Measurements from ENCODE around the gene ATF7.

Gene ATF7

DNA sequence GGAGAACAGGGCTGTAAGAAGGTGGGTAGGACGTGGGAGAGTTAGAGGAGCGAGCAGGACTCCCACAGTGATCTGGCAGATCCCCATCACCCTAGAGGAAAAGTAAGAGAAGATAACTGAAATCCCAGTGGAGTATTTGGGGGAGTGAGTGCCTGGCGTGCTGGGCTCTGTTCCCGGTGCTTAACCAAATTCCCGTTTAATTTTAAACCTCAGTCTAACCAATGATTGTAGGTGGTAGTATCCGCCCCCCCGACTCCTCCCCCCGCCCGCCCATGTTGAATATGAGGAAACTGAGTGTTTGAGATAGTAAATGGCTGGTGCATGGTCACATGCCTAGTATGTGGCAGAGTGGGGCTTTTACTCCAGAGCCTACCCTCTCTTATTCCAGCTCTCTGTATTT, 123.9 kb downstream of the ATF7 start:
- Histone ChIP-seq H3K27ac (ENCODE audit: low read depth, low read length) (no peak overlapping the region), H3K4me3 (ENCODE audit: low read length) (peak overlapping the region; percentile 93)
- TF ChIP-seq, protein P1, sequence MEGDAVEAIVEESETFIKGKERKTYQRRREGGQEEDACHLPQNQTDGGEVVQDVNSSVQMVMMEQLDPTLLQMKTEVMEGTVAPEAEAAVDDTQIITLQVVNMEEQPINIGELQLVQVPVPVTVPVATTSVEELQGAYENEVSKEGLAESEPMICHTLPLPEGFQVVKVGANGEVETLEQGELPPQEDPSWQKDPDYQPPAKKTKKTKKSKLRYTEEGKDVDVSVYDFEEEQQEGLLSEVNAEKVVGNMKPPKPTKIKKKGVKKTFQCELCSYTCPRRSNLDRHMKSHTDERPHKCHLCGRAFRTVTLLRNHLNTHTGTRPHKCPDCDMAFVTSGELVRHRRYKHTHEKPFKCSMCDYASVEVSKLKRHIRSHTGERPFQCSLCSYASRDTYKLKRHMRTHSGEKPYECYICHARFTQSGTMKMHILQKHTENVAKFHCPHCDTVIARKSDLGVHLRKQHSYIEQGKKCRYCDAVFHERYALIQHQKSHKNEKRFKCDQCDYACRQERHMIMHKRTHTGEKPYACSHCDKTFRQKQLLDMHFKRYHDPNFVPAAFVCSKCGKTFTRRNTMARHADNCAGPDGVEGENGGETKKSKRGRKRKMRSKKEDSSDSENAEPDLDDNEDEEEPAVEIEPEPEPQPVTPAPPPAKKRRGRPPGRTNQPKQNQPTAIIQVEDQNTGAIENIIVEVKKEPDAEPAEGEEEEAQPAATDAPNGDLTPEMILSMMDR (IDR thresholded peaks at IDR 0.05; ENCODE audit: low read depth, low read length, poor library complexity, severe bottlenecking), result no peak
- TF ChIP-seq EZH2phosphoT487 (IDR thresholded peaks at IDR 0.05; ENCODE audit: borderline replicate concordance, low read length), result no peak

DNA sequence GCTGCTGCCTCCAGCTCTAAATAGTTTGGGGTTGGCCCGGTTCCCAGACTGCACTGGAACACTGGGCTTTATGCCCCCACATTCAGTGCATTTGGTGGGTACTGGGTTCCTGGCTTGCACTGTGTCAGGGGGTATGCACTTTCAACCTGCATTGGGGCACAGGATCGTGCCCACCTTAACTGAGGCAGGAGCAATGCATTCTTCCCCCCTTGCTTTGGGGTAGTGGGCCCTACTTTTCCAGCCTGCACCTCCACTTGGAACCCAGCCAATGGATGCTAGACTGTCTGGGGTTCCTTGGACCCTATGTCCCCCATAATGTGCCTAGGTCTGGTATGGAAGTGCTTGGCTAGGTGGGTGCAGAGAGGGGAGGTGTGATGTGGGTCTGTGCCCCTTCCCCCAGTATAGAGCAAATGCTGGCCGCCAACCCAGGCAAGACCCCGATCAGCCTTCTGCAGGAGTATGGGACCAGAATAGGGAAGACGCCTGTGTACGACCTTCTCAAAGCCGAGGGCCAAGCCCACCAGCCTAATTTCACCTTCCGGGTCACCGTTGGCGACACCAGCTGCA, 124.5 kb downstream of the ATF7 start:
- no peaks in the 10 kb centered on the region for H3K9me2 ChIP-seq (replicated peaks; ENCODE audit: control insufficient read depth, low read length)
- H3K4me3 ChIP-seq (ENCODE audit: low read length), result peak overlapping the region; percentile 93

More for the DNA sequence above, 123.9 kb downstream of the ATF7 start:
- Histone ChIP-seq H3K79me2 (ENCODE audit: control insufficient read depth, low read length) (peaks cover 32% of the 10 kb centered on the region), H3K4me1 (ENCODE audit: control insufficient read depth, low read length) (peaks cover 37% of the 10 kb centered on the region), H3K9me2 (replicated peaks; ENCODE audit: control insufficient read depth, low read length) (no peaks in the 10 kb centered on the region), H4K20me1 (ENCODE audit: control insufficient read depth, insufficient read depth, low read depth, low read length) (no peaks in the 10 kb centered on the region), H3K9me3 (ENCODE audit: control insufficient read depth, insufficient read depth, low read length) (no peaks in the 10 kb centered on the region), H3F3A (ENCODE audit: control insufficient read depth, insufficient read depth) (peaks cover 7% of the 10 kb centered on the region), H3K4me2 (ENCODE audit: low read length) (peak overlapping the region; percentile 96), H3K27me3 (ENCODE audit: control insufficient read depth, low read length) (no peaks in the 10 kb centered on the region), H3K36me3 (ENCODE audit: control insufficient read depth, low read length) (peaks cover 25% of the 10 kb centered on the region; the same call in 1 of the 2 replicates)

DNA sequence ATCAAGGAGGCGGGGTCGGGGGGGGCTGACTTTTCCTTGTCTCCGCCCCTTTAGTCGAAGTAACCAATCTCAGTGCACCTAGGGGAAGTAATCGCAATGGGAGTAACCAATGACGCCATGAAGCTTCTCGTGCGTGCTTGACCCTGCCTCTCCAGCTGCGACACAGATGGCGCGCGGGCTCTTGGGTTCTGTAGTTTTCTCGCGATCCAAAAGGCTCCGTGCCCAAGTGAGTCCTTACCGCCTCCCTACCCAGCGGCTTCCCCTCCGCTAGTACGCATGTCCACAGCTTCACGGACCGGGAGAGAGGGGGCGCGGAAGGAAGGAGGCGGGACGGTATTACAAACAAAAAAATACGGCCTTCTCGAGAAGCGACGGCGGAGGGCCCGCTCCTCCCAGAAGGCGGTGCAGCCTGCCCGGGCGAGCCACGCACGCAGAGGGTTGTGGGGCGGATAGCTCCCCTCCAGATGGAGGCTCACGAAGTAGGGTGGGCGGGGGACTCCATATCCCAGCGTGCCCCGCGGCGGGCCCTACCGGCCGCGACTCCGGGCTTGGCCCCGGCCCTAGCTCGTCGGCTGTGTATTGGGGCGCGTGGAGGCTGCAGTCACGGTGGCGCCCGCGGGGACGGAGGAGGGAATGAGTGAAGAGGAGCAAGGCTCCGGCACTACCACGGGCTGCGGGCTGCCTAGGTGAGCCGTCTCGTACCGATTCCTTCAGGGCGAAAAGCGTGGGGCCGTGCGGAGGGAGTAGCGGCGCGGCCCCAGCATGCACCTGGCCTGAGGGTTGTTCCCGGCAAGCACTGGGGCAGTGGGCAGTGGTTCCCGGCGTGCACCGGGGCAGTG, 125.2 kb downstream of the ATF7 start, which contains the start of gene TARBP2:
TSS of gene TARBP2 (plus strand) at position 508 of the 839 bp plus-strand sequence. CDS start at position 634, 126 bp downstream.
- H3K36me3 ChIP-seq (ENCODE audit: control insufficient read depth, low read length), result peaks cover 18% of the 10 kb centered on the region; the same call in 1 of the 2 replicates
- peak within 1 kb of the TSS; percentile 82 for H3K27ac ChIP-seq (ENCODE audit: low read depth, low read length)
- H3F3A ChIP-seq (ENCODE audit: control insufficient read depth, insufficient read depth), result peaks cover 7% of the 10 kb centered on the region
- no peaks in the 10 kb centered on the region for H3K27me3 ChIP-seq (ENCODE audit: control insufficient read depth, low read length)
- peaks cover 48% of the 10 kb centered on the region for H3K4me1 ChIP-seq (ENCODE audit: control insufficient read depth, low read length)
- TF ChIP-seq, protein P1 (IDR thresholded peaks at IDR 0.05; ENCODE audit: low read depth, low read length, poor library complexity, severe bottlenecking), result no peak
- no peak for TF ChIP-seq EZH2phosphoT487 (IDR thresholded peaks at IDR 0.05; ENCODE audit: borderline replicate concordance, low read length)
- peaks cover 32% of the 10 kb centered on the region for H3K79me2 ChIP-seq (ENCODE audit: control insufficient read depth, low read length)
- H3K4me2 ChIP-seq (ENCODE audit: low read length), result peak within 1 kb of the TSS; percentile 96
- peak within 1 kb of the TSS; percentile 93 for H3K4me3 ChIP-seq (ENCODE audit: low read length)
- no peaks in the 10 kb centered on the region for H3K9me3 ChIP-seq (ENCODE audit: control insufficient read depth, insufficient read depth, low read length)
- no peaks in the 10 kb centered on the region for H3K9me2 ChIP-seq (replicated peaks; ENCODE audit: control insufficient read depth, low read length)
- H4K20me1 ChIP-seq (ENCODE audit: control insufficient read depth, insufficient read depth, low read depth, low read length), result no peaks in the 10 kb centered on the region

More for the DNA sequence above, 124.5 kb downstream of the ATF7 start:
- H3F3A ChIP-seq (ENCODE audit: control insufficient read depth, insufficient read depth), result peaks cover 7% of the 10 kb centered on the region
- no peaks in the 10 kb centered on the region for H3K27me3 ChIP-seq (ENCODE audit: control insufficient read depth, low read length)
- H3K36me3 ChIP-seq (ENCODE audit: control insufficient read depth, low read length), result peaks cover 25% of the 10 kb centered on the region; the same call in 1 of the 2 replicates
- H3K9me3 ChIP-seq (ENCODE audit: control insufficient read depth, insufficient read depth, low read length), result no peaks in the 10 kb centered on the region
- H4K20me1 ChIP-seq (ENCODE audit: control insufficient read depth, insufficient read depth, low read depth, low read length), result no peaks in the 10 kb centered on the region
- peak overlapping the region; percentile 82 for H3K27ac ChIP-seq (ENCODE audit: low read depth, low read length)
- H3K79me2 ChIP-seq (ENCODE audit: control insufficient read depth, low read length), result peaks cover 32% of the 10 kb centered on the region
- peaks cover 41% of the 10 kb centered on the region for H3K4me1 ChIP-seq (ENCODE audit: control insufficient read depth, low read length)
- H3K4me2 ChIP-seq (ENCODE audit: low read length), result peak overlapping the region; percentile 96
- TF ChIP-seq, protein P1 (IDR thresholded peaks at IDR 0.05; ENCODE audit: low read depth, low read length, poor library complexity, severe bottlenecking), result no peak
- no peak for TF ChIP-seq EZH2phosphoT487 (IDR thresholded peaks at IDR 0.05; ENCODE audit: borderline replicate concordance, low read length)

Data from DOHH2 (cell line).